Lung (tissue), 12 donors: ENCODE results near the gene FBLN5. TPM values are rescaled to one million over a fixed set of nuclear protein-coding genes. Genes with fewer than 3 reads are reported as not detected.
A peak's percentile ranks its signal among the peaks of the same experiment; 100 is the strongest.

Experiments
- ATAC-seq: fragments of 200-7000 bp; cut with Tn5 transposase; one replicate; pipeline ENCODE4 v1.9.1; 2020; ENCODE audit warnings: moderate number of reproducible peaks; ENCODE audit not compliant: insufficient read depth, low FRiP score
- DNase-seq, 3 donors: peaks; one replicate each; pipeline ENCODE4 v3.0.0-alpha.2; 2013 to 2017
- H3K27ac ChIP-seq, 2 donors: one replicate each; pipeline ENCODE4 v1.5.1; 2013; ENCODE audit warnings: mild to moderate bottlenecking in 2 of 2, moderate library complexity in 2 of 2, control low read depth in 1 of 2, inconsistent platforms in 1 of 2, low read depth in 1 of 2, low read length in 1 of 2
- H3K27me3 ChIP-seq, 3 donors: one replicate each; pipeline ENCODE4 v1.5.1; 2013; ENCODE audit warnings: low read length in 2 of 3; ENCODE audit not compliant: control insufficient read depth in 3 of 3, insufficient read depth in 3 of 3
- H3K36me3 ChIP-seq, 4 donors: one replicate each; pipeline ENCODE4 v1.5.1; 2013; ENCODE audit warnings: low read length in 4 of 4, mild to moderate bottlenecking in 1 of 4, moderate library complexity in 1 of 4; ENCODE audit not compliant: control insufficient read depth in 4 of 4, insufficient read depth in 4 of 4
- H3K4me1 ChIP-seq, 5 donors: one replicate each; pipeline ENCODE4 v1.5.1; 2013; ENCODE audit warnings: low read length in 5 of 5, mild to moderate bottlenecking in 2 of 5, moderate library complexity in 1 of 5; ENCODE audit not compliant: control insufficient read depth in 5 of 5, insufficient read depth in 5 of 5
- H3K4me3 ChIP-seq: one replicate; pipeline ENCODE4 v1.5.1; 2013; ENCODE audit warnings: mild to moderate bottlenecking, control low read depth, moderate library complexity
- H3K9ac ChIP-seq, 2 donors: one replicate each; pipeline ENCODE4 v1.5.1; 2013; ENCODE audit warnings: low read length in 2 of 2, control low read depth in 1 of 2; ENCODE audit not compliant: insufficient read depth in 1 of 2
- H3K9me3 ChIP-seq, 4 donors: one replicate each; pipeline ENCODE4 v1.5.1; 2013; ENCODE audit warnings: low read length in 3 of 4, mild to moderate bottlenecking in 1 of 4, moderate library complexity in 1 of 4; ENCODE audit not compliant: control insufficient read depth in 4 of 4, insufficient read depth in 3 of 4
- CTCF ChIP-seq: IDR thresholded peaks from 2 replicates; pipeline ENCODE4 v1.5.1; 2012; ENCODE audit warnings: mild to moderate bottlenecking; ENCODE audit errors: control extremely low read depth, extremely low read depth
- WGBS, 2 donors: extraction: QIAGEN DNeasy Blood & Tissue Kit; methylation state at CpG; one replicate each; pipeline ENCODE4 v1.1.7; 2013; 5-methylcytosine and 5-hydroxymethylcytosine counted together
- polyA plus RNA-seq, 2 donors: library from polyadenylated mRNA; stranded (reverse); fragments of 200-250 nt; gene quantifications; one replicate each; pipeline ENCODE4 v1.2.1, GENCODE V29; 2013
- total RNA-seq, 2 donors: library from RNA; depleted of rRNA in 1 of 2; stranded (reverse); fragments of >200 nt in 1 of 2; gene quantifications; one replicate each; pipeline ENCODE4 v1.2.1, GENCODE V29; 2014 to 2021
- donor health status: control.
- donor health status: control.
- donor health status: Bipolar disorder and iron deficiency.
- donor health status: healthy.
- donor health status: DM: yes; HTN: yes; CAD: no.

FBLN5 gene
- total and polyA plus RNA-seq, 4 donors = 43.1 to 83.0 (median 72.0) TPM

- peaks cover 0 to 2% (median under 1%) of the 10 kb centered on the region in 4 donors for H3K36me3 ChIP-seq
- no peaks in the 10 kb centered on the region for H3K27me3 ChIP-seq
- peaks cover 0 to 34% (median 18%) of the 10 kb centered on the region in 5 donors for H3K4me1 ChIP-seq
- no peak overlapping the region for H3K9ac ChIP-seq
- no peaks in the 10 kb centered on the region for H3K9me3 ChIP-seq
- no peak for DNase-seq
- no peak for TF ChIP-seq CTCF
- H3K4me3 ChIP-seq = no peak overlapping the region
- H3K27ac ChIP-seq = peak overlapping the region in 1 of 2 donors; percentile 10
- no peak for ATAC-seq
- WGBS, 2 donors = 62 to 67% methylated on average over 3 of the region's 3 CpGs
Observed at GRCh38 chr14:91920526-91920925, 27.0 kb downstream of the FBLN5 start.

- peak in 2 of 3 donors; percentile 30 to 57 for DNase-seq
- Histone ChIP-seq H3K4me1 (peaks cover 0 to 30% (median 18%) of the 10 kb centered on the region in 5 donors), H3K9ac (no peak overlapping the region), H3K27ac (peak overlapping the region in 1 of 2 donors; percentile 52), H3K27me3 (no peaks in the 10 kb centered on the region), H3K36me3 (peaks cover 0 to 2% (median under 1%) of the 10 kb centered on the region in 4 donors), H3K9me3 (no peaks in the 10 kb centered on the region), H3K4me3 (no peak overlapping the region)
- no peak for ATAC-seq
- 54 to 72% methylated on average over 4 of the region's 4 CpGs for WGBS, 2 donors
- no peak for TF ChIP-seq CTCF
Observed at GRCh38 chr14:91919814-91920213, 27.7 kb downstream of the FBLN5 start.

GRCh38 chr14:91918186-91918883, 29.2 kb downstream of the FBLN5 start:
- 63 to 76% methylated on average over 5 of the region's 5 CpGs for WGBS, 2 donors
- Histone ChIP-seq H3K4me1 (peaks cover 0 to 28% (median 18%) of the 10 kb centered on the region in 5 donors), H3K27ac (peak overlapping the region in 1 of 2 donors; percentile 11), H3K36me3 (peaks cover 0 to 2% (median under 1%) of the 10 kb centered on the region in 4 donors), H3K27me3 (no peaks in the 10 kb centered on the region), H3K9me3 (peaks cover 0 to under 1% (median 0%) of the 10 kb centered on the region in 4 donors), H3K4me3 (no peak overlapping the region), H3K9ac (peak overlapping the region in 1 of 2 donors; percentile 38)
- no peak for TF ChIP-seq CTCF
- peak; percentile 81 to 94 (median 91) for DNase-seq
- ATAC-seq = peak; percentile 13
